NCI-H1105 treated with DMSO at 0.1 percent for 48 hours (cell line): Measurements from ENCODE around the gene ZNF22.

Experiments used
- DNase-seq: peaks from one replicate; lab custom pipeline; 2025; lab: John Stamatoyannopoulos, UW

ZNF22 gene

GRCh38 chr10:45015590-45015989, 14.9 kb downstream of the ZNF22 start:
- no peak for DNase-seq

- DNase-seq = no peak
Measured at GRCh38 chr10:45023426-45023825, 22.7 kb downstream of the ZNF22 start.

GRCh38 chr10:45034301-45034700, 33.6 kb downstream of the ZNF22 start:
- DNase-seq = no peak

GRCh38 chr10:45035673-45036072, 35.0 kb downstream of the ZNF22 start:
- DNase-seq = no peak

GRCh38 chr10:45040921-45041542, 40.3 kb downstream of the ZNF22 start:
- DNase-seq = no peak

- no peak for DNase-seq
Measured at GRCh38 chr10:45044290-45044689, 43.6 kb downstream of the ZNF22 start.

GRCh38 chr10:45050551-45051235, 50.0 kb downstream of the ZNF22 start:
- DNase-seq = no peak

- DNase-seq = no peak
Measured at GRCh38 chr10:45052700-45053099, 52.0 kb downstream of the ZNF22 start.

GRCh38 chr10:45053569-45054100, 52.9 kb downstream of the ZNF22 start:
- DNase-seq = no peak
